Measurements from ENCODE around the gene CCT2. TPM values are rescaled to one million over a fixed set of nuclear protein-coding genes. Genes with fewer than 3 reads are reported as not detected.
A peak's percentile ranks its signal among the peaks of the same experiment; 100 is the strongest.

Gene CCT2
- total and polyA plus RNA-seq, 2 donors (not counting 1 experiment from before 2014, with no cell fraction given) = 174 to 178 TPM

- no peaks in the 10 kb centered on the region for H3K79me2 ChIP-seq (ENCODE audit: control insufficient read depth, insufficient read depth, low read length)
- H3K9me3 ChIP-seq (ENCODE audit: control insufficient read depth, insufficient read depth, low read depth, low read length) = no peaks in the 10 kb centered on the region
- H2AFZ ChIP-seq (ENCODE audit: low read length) = no peak overlapping the region
- no peak overlapping the region for H3K9ac ChIP-seq (ENCODE audit: insufficient read depth, low read length)
- H3K4me2 ChIP-seq (ENCODE audit: extremely low read depth, insufficient read depth, low read length) = no peak overlapping the region
- H3K4me1 ChIP-seq (ENCODE audit: control insufficient read depth, extremely low read depth, insufficient read depth, low read length) = no peaks in the 10 kb centered on the region
- H3K27me3 ChIP-seq (ENCODE audit: control insufficient read depth, insufficient read depth, low read length) = no peaks in the 10 kb centered on the region
- no peaks in the 10 kb centered on the region for H4K20me1 ChIP-seq (ENCODE audit: control insufficient read depth, extremely low read depth, insufficient read depth, low read length)
- no peaks in the 10 kb centered on the region for H3K36me3 ChIP-seq (ENCODE audit: control insufficient read depth, insufficient read depth, low read length)
- TF ChIP-seq CTCF (conservative IDR thresholded peaks at IDR 0.05 in 1 of 2, IDR thresholded peaks at IDR 0.05 in 1 of 2; ENCODE audit: low read depth in 1 of 2, low read length in 2 of 2) = no peak
- no peak for TF ChIP-seq EZH2 (IDR thresholded peaks at IDR 0.05; ENCODE audit: low read length, missing control alignments)
- H3K27ac ChIP-seq (ENCODE audit: insufficient read depth, low read length) = no peak overlapping the region
- no peak for DNase-seq (ENCODE audit: low read depth in 2 of 2)
- H3K4me3 ChIP-seq (replicated peaks in 1 of 4; ENCODE audit: control extremely low read depth in 1 of 4, insufficient read depth in 1 of 4, low read depth in 3 of 4, low read length in 4 of 4) = no peak overlapping the region
Observed at GRCh38 chr12:69647178-69647577, 61.9 kb downstream of the CCT2 start.

- Histone ChIP-seq H3K9me3 (ENCODE audit: control insufficient read depth, insufficient read depth, low read depth, low read length) (no peaks in the 10 kb centered on the region), H3K9ac (ENCODE audit: insufficient read depth, low read length) (no peak overlapping the region), H3K27ac (ENCODE audit: insufficient read depth, low read length) (no peak overlapping the region), H3K4me2 (ENCODE audit: extremely low read depth, insufficient read depth, low read length) (no peak overlapping the region), H2AFZ (ENCODE audit: low read length) (no peak overlapping the region), H3K36me3 (ENCODE audit: control insufficient read depth, insufficient read depth, low read length) (no peaks in the 10 kb centered on the region), H3K4me1 (ENCODE audit: control insufficient read depth, extremely low read depth, insufficient read depth, low read length) (no peaks in the 10 kb centered on the region), H3K79me2 (ENCODE audit: control insufficient read depth, insufficient read depth, low read length) (no peaks in the 10 kb centered on the region), H4K20me1 (ENCODE audit: control insufficient read depth, extremely low read depth, insufficient read depth, low read length) (no peaks in the 10 kb centered on the region), H3K27me3 (ENCODE audit: control insufficient read depth, insufficient read depth, low read length) (no peaks in the 10 kb centered on the region), H3K4me3 (replicated peaks in 1 of 4; ENCODE audit: control extremely low read depth in 1 of 4, insufficient read depth in 1 of 4, low read depth in 3 of 4, low read length in 4 of 4) (no peak overlapping the region)
- DNase-seq (ENCODE audit: low read depth in 2 of 2) = peak; percentile 75 to 97
- TF ChIP-seq CTCF (conservative IDR thresholded peaks at IDR 0.05 in 1 of 2, IDR thresholded peaks at IDR 0.05 in 1 of 2; ENCODE audit: low read depth in 1 of 2, low read length in 2 of 2) = no peak
Observed at GRCh38 chr12:69648476-69648875, 63.2 kb downstream of the CCT2 start.

GRCh38 chr12:69649529-69649928 lies 64.3 kb downstream of the CCT2 start:
- Histone ChIP-seq H3K36me3 (ENCODE audit: control insufficient read depth, insufficient read depth, low read length) (no peaks in the 10 kb centered on the region), H2AFZ (ENCODE audit: low read length) (no peak overlapping the region), H3K27me3 (ENCODE audit: control insufficient read depth, insufficient read depth, low read length) (no peaks in the 10 kb centered on the region), H3K27ac (ENCODE audit: insufficient read depth, low read length) (no peak overlapping the region), H3K4me2 (ENCODE audit: extremely low read depth, insufficient read depth, low read length) (no peak overlapping the region), H3K9ac (ENCODE audit: insufficient read depth, low read length) (no peak overlapping the region), H3K9me3 (ENCODE audit: control insufficient read depth, insufficient read depth, low read depth, low read length) (no peaks in the 10 kb centered on the region), H4K20me1 (ENCODE audit: control insufficient read depth, extremely low read depth, insufficient read depth, low read length) (no peaks in the 10 kb centered on the region), H3K79me2 (ENCODE audit: control insufficient read depth, insufficient read depth, low read length) (no peaks in the 10 kb centered on the region), H3K4me3 (replicated peaks in 1 of 4; ENCODE audit: control extremely low read depth in 1 of 4, insufficient read depth in 1 of 4, low read depth in 3 of 4, low read length in 4 of 4) (no peak overlapping the region), H3K4me1 (ENCODE audit: control insufficient read depth, extremely low read depth, insufficient read depth, low read length) (no peaks in the 10 kb centered on the region)
- no peak for DNase-seq (ENCODE audit: low read depth in 2 of 2)
- TF ChIP-seq EZH2 (IDR thresholded peaks at IDR 0.05; ENCODE audit: low read length, missing control alignments) (no peak), CTCF (conservative IDR thresholded peaks at IDR 0.05 in 1 of 2, IDR thresholded peaks at IDR 0.05 in 1 of 2; ENCODE audit: low read depth in 1 of 2, low read length in 2 of 2) (no peak)

Other genes with a start within 250 kb of the CCT2 start
- 0.17 and 0.77 TPM in 2 replicates for gene LYZ, start 237.1 kb upstream of the CCT2 start, total RNA-seq
- gene LYZ, start 237.1 kb upstream of the CCT2 start, polyA plus RNA-seq = not detected in 2 replicates
- 11.3 and 16.3 TPM in 2 replicates for gene YEATS4, start 225.7 kb upstream of the CCT2 start, total RNA-seq
- 14.1 and 16.6 TPM in 2 replicates for gene YEATS4, start 225.7 kb upstream of the CCT2 start, polyA plus RNA-seq
- gene FRS2, start 115.1 kb upstream of the CCT2 start, total RNA-seq = 41.3 and 45.9 TPM in 2 replicates
- 22.7 and 37.1 TPM in 2 replicates for gene FRS2, start 115.1 kb upstream of the CCT2 start, polyA plus RNA-seq
- not detected in 2 replicates for gene LRRC10, start 25.4 kb downstream of the CCT2 start, total RNA-seq
- gene LRRC10, start 25.4 kb downstream of the CCT2 start, polyA plus RNA-seq = not detected in 2 replicates
- not detected in 2 replicates for gene BEST3, start 113.8 kb downstream of the CCT2 start, total RNA-seq
- gene BEST3, start 113.8 kb downstream of the CCT2 start, polyA plus RNA-seq = 0.03 TPM in 1 of 2 replicates, not detected in the other
- gene RAB3IP, start 153.4 kb downstream of the CCT2 start, total RNA-seq = 4.6 and 6.3 TPM in 2 replicates
- 1.8 and 2.0 TPM in 2 replicates for gene RAB3IP, start 153.4 kb downstream of the CCT2 start, polyA plus RNA-seq
- under 0.01 TPM in 1 of 2 replicates, not detected in the other for gene MYRFL, start 239.8 kb downstream of the CCT2 start, total RNA-seq
- not detected in 2 replicates for gene MYRFL, start 239.8 kb downstream of the CCT2 start, polyA plus RNA-seq